Right cardiac atrium (tissue), 5 donors: ENCODE data around the gene FAM167B. TPM values are rescaled to one million over a fixed set of nuclear protein-coding genes. Genes with fewer than 3 reads are reported as not detected.

Experiments
- ATAC-seq, 2 donors: fragments of 200-7000 bp; cut with Tn5 transposase; one replicate each; pipeline versions ENCODE4 v1.8.0 to v1.9.1; 2020; ENCODE audit warnings: moderate library complexity in 2 of 2, mild to moderate bottlenecking in 1 of 2
- DNase-seq, 3 donors: peaks; one replicate each; pipeline ENCODE4 v3.0.0-alpha.2; 2020
- H3K27ac ChIP-seq: one replicate; pipeline ENCODE4 v1.5.1; 2013; ENCODE audit warnings: mild to moderate bottlenecking, low read length, control low read depth, moderate library complexity
- H3K27me3 ChIP-seq: one replicate; pipeline ENCODE4 v1.6.1; 2013; ENCODE audit not compliant: control insufficient read depth, insufficient read depth
- H3K4me1 ChIP-seq: one replicate; pipeline ENCODE4 v1.6.1; 2013; ENCODE audit warnings: low read length; ENCODE audit not compliant: control insufficient read depth, insufficient read depth
- H3K4me3 ChIP-seq: one replicate; pipeline ENCODE4 v1.5.1; 2013; ENCODE audit warnings: low read length, control low read depth
- H3K9me3 ChIP-seq: one replicate; pipeline ENCODE4 v1.6.1; 2013; ENCODE audit warnings: low read length; ENCODE audit not compliant: control insufficient read depth
- WGBS: extraction: QIAGEN DNeasy Blood & Tissue Kit; methylation state at CpG from one replicate; pipeline ENCODE4 v1.1.7; 2013; 5-methylcytosine and 5-hydroxymethylcytosine counted together
- intact Hi-C, 4 donors: fragments of 100-400 bp; cut with DNase I; formaldehyde crosslinking; loops; one replicate each; pipeline versions ENCODE4 v1.11.0 to v1.14.0; 2022 to 2023
- long read RNA-seq, 4 donors: library from polyadenylated mRNA; unstranded; transcript quantifications; one replicate each; pipeline ENCODE4 v2.0.0, GENCODE V29; 2020 to 2021
- polyA plus RNA-seq: library from polyadenylated mRNA; stranded (reverse); fragments of 200-250 nt; gene quantifications from one replicate; pipeline ENCODE4 v1.2.3, GENCODE V29; 2013
- total RNA-seq, 4 donors: library from RNA; stranded (reverse); fragmentation: NEBNext Ultra II Directional; extraction: Animal tissue kit (Norgen Biotek cat#: 25700); gene quantifications; one replicate each; pipeline ENCODE4 v1.2.1, GENCODE V29; 2021
- donor health status: healthy with polysubstance abuse.
- donor health status: DM: no; HTN: yes; CAD: no.
- donor health status: DM: no; HTN: no; CAD: no.
- donor health status: DM: no; HTN: yes; CAD: no; lungs with severe emphysema.
- donor health status: DM: yes; HTN: yes; CAD: no.

FAM167B gene
- total RNA-seq (1 to 10 TPM; 2.0 to 4.4 (median 3.8) TPM), polyA plus RNA-seq (6.5 TPM)
- long read RNA-seq, donor 1, partial matches to known transcripts = 0 of 1 reads
- long read RNA-seq, donor 1, other reads (novel, unspliced or antisense) = 1 of 1 reads
- long read RNA-seq, donor 2, partial matches to known transcripts = 0 of 1 reads
- long read RNA-seq, donor 2, other reads (novel, unspliced or antisense) = 1 of 1 reads
- long read RNA-seq, donor 3, partial matches to known transcripts = 0 of 2 reads
- long read RNA-seq, donor 3, other reads (novel, unspliced or antisense) = 1 of 2 reads
- long read RNA-seq, donor 4, partial matches to known transcripts = 1 of 1 reads
- long read RNA-seq, donor 4, other reads (novel, unspliced or antisense) = 0 of 1 reads

DNA sequence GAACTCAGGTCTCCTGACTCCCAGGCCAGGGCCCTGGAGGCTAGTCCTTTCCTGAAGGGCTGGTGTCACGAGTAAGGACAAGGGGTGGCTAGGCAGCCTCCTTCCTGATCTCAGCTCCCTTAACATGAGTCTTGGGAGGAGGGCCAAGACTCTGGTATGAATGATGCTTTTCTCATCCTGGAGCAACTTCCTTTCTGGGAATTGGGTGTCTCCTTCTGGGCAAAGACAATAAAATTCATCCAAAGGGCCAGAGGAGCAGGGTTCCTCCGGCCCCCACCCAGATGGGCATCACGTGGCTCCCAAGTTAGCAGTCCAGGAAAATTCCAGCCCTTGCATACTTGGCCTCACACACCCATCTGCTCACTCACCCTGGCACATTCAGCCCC is at the start of gene FAM167B:
Gene FAM167B (plus strand): TSS at position 335 of the 386 bp plus-strand sequence. CDS start 200 bp downstream, outside the sequence.
- ATAC-seq (peak; percentile 77 to 82), DNase-seq (peak; percentile 60 to 81 (median 73))
- no peaks in the 10 kb centered on the region for H3K27me3 ChIP-seq
- intact Hi-C loops = loop anchor here in 1 of 4 donors (10.0 kb wide), 1 partner anchor 48 kb away; the partner anchor contains the start of gene HDAC1
- peak within 1 kb of the TSS; percentile 80 for H3K27ac ChIP-seq
- 40% methylated on average over 3 of the region's 3 CpGs for WGBS
- H3K4me1 ChIP-seq = peaks cover 4% of the 10 kb centered on the region
- no peak within 1 kb of the TSS for H3K4me3 ChIP-seq
- no peaks in the 10 kb centered on the region for H3K9me3 ChIP-seq

DNA sequence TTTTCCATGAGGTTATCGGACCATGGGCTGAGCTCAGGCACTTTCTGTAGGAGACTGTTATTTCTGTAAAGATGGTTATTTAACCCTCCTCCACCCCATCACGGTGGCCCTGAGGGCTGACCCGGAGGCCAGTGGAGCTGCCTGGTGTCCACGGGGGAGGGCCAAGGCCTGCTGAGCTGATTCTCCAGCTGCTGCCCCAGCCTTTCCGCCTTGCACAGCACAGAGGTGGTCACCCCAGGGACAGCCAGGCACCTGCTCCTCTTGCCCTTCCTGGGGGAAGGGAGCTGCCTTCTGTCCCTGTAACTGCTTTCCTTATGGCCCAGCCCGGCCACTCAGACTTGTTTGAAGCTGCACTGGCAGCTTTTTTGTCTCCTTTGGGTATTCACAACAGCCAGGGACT is 49.2 kb upstream of the FAM167B start:
- DNase-seq (no peak), ATAC-seq (no peak)
- WGBS = 69% methylated on average over 6 of the region's 6 CpGs
- Histone ChIP-seq H3K27me3 (no peaks in the 10 kb centered on the region), H3K27ac (no peak overlapping the region), H3K4me1 (peaks cover 15% of the 10 kb centered on the region), H3K4me3 (no peak overlapping the region), H3K9me3 (no peaks in the 10 kb centered on the region)
- intact Hi-C loops = no loop called here

DNA sequence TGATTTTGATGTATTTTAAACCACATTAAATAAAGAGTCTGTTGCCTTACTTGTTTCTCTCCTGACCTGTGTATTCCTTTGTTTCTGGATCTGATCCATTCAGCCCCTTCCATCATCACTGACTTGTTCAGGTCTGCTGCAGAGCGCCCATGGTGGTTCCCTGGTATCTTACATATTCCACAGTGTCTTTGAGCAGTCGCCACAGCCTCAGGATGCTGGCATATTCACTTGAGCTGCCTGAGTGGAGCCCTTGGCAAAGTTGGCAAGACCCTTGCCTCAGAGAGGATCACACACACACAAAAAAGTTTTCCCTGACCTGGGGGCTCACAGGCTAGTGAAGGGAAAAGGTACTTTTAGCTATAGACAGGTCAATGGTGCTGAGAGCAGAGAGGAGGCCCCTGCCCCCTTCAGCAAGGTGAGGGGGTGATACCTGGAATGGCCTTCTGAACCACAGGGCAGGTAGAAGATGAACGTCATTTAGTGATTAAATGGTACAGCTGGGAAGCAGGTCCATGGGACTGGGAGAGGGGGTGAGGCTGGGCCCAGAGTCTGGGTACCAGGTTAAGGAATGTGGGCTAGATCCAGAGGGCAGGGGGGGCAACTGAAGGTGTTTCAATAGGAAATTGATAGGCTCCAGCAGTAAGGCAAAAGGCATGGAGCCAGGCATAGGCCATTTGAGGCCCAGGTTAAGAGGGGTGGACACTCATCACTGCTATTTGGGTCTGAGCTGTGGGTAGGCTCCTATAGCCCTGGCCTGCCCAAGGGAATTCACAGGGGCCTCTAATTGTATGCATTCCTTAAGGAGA is 48.6 kb upstream of the FAM167B start:
- Histone ChIP-seq H3K9me3 (no peaks in the 10 kb centered on the region), H3K27me3 (no peaks in the 10 kb centered on the region), H3K27ac (no peak overlapping the region), H3K4me1 (peaks cover 15% of the 10 kb centered on the region), H3K4me3 (no peak overlapping the region)
- ATAC-seq = no peak
- intact Hi-C loops = no loop called here
- peak in 1 of 3 donors; percentile 37 for DNase-seq
- 78% methylated on average over 3 of the region's 3 CpGs for WGBS

DNA sequence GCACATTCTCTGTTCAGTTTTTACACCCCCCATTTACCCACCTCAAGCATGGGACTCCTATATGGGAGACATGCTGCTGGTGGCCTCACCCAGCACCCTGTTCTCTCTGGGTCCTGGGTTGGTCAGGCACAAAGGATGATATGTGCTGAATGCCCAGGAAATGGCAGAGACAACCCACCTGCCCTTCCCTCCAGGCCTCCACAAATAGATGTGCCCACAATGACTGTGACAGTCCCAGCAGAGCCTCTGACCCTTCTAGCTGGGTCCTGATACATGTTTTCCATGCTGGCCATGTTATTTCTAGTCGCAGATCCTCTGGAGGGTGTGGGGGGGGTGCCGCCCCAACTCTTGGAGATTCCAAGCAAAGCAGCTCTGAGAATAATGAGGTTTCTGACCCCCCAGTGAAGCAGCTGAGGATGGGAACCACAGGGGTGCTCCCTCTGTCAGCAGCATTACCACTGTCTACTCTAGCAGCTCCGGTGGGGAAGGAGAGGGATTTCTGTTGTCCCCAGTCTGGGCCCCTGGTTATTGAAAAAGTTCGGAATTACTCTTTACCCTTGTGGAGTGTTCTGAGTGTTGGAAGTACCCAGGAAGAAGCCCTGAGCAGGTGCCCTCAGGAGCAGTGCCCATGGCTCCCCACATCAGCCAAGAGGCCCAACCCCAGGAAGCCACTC is 47.8 kb upstream of the FAM167B start:
- intact Hi-C loops = no loop called here
- Histone ChIP-seq H3K27me3 (no peaks in the 10 kb centered on the region), H3K4me3 (no peak overlapping the region), H3K27ac (peak overlapping the region; percentile 25), H3K4me1 (peaks cover 15% of the 10 kb centered on the region), H3K9me3 (no peaks in the 10 kb centered on the region)
- no peak for ATAC-seq
- DNase-seq = peak in 1 of 3 donors; percentile 27
- WGBS = 54% methylated on average over 4 of the region's 4 CpGs

DNA sequence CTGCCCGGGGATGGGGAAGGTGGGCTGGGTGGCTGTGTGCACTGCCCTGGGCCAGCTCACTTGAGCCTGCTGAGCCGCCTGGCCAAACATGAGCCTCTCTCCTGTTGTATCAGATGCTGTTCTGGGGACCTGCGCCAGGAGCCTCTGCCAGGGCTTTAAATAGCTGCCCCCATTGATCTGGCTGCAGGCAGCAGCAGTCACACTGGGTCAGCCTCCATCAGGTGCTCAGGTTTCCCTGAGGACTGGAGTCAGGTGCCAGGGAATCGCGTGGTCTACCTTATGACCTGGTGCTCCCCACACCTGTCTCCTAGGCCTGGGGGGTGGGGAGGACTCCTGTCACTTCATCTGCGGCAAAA is 47.3 kb upstream of the FAM167B start:
- Histone ChIP-seq H3K4me3 (peak overlapping the region; percentile 41), H3K27ac (peak overlapping the region; percentile 49), H3K9me3 (no peaks in the 10 kb centered on the region), H3K4me1 (peaks cover 15% of the 10 kb centered on the region), H3K27me3 (no peaks in the 10 kb centered on the region)
- ATAC-seq (peak; percentile 42 to 51), DNase-seq (peak; percentile 67 to 88 (median 86))
- 36% methylated on average over 6 of the region's 6 CpGs for WGBS
- intact Hi-C loops = no loop called here

DNA sequence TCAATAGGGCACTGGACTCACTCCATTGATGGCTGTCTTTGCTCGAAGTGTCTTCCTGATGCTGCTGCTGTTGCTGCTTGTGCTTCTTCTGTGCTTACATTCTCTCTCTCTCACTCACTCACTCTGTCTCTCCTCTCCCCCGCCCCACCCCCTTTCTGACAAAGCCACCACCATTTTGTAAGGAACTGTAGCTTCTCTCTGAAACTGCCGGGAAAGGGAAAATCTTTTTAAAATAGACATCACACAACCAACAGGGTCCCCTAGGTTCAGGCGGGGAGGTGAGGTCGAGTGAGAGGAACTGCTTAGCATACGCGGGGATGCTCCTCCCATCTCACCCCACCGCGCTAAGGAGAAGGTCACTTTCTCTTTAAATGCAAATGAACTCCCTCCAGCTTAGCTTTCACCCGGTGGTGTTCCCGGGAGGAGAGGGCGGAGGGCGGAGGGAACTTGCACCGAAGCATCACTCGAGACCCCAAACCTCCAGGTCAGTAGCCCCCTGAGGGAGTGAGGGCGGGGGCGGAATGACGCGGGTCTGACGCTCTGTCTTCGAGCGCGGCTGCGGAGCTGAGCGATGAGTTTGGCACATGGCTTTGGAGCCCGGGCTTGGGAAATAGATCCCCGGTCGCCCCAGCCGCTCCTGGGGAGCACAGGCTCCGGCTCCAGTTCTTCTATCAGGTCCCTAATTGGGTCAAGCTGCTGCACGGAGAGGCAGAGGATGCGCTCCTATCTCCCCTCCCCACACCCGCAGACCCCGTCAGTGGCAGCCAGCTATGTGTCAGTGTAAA is 46.6 kb upstream of the FAM167B start, which contains the start of gene CCDC28B:
Gene CCDC28B (plus strand): TSS at position 370 of the 785 bp plus-strand sequence. CDS start 1,341 bp downstream, outside the sequence.
- DNase-seq (peak; percentile 82 to 90 (median 89)), ATAC-seq (peak; percentile 54 to 58)
- H3K4me1 ChIP-seq = peaks cover 15% of the 10 kb centered on the region
- intact Hi-C loops = no loop called here
- H3K4me3 ChIP-seq = peak within 1 kb of the TSS; percentile 41
- H3K9me3 ChIP-seq = no peaks in the 10 kb centered on the region
- WGBS = under 1% methylated on average over 34 of the region's 34 CpGs
- H3K27ac ChIP-seq = peak within 1 kb of the TSS; percentile 49
- H3K27me3 ChIP-seq = no peaks in the 10 kb centered on the region

DNA sequence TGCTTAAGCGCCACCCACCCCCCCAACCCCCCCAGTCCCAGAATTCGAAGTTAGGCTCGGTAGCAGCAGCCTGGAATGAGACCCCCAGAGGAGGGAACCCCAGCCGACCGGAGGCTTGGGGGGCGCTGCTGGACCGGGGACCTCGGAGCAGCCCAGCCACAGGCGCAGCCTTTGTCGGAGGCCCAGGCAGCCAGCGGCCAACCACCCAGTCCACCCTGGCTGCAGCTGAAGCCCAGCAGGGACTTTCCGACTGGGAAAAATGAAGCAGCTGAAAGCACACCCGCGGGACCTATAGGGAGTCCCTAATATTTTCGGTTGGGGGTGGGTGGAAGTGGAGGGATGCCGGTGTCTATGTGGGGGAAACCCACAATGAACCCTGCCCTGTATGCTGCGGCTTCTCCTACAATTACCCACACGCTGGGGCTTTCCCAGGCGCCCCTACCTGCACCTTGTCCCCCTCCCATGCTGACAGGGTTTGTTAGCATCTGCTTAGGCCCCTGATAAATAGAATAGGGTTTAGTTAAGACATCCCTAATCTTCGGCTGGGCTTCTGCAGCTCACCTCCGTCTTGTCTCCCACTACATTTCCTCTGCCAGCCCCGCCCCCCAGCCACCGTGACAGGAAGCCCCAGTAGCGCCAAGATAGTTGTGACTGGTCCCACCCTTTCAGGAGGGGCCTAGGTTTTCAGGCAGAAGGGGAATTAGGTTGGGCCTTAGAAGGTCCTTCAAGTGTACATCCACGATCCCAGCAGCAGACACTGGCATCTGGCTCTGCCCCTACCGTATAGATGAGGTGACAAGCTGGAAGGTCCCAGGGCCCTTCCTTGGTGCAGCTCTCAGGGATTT is 45.8 kb upstream of the FAM167B start:
- H3K27me3 ChIP-seq = no peaks in the 10 kb centered on the region
- 1% methylated on average over 26 of the region's 26 CpGs for WGBS
- H3K4me1 ChIP-seq = peaks cover 14% of the 10 kb centered on the region
- intact Hi-C loops = no loop called here
- no peaks in the 10 kb centered on the region for H3K9me3 ChIP-seq
- DNase-seq (peak; percentile 82 to 92 (median 90)), ATAC-seq (peak; percentile 51 to 61)
- H3K4me3 ChIP-seq = peak overlapping the region; percentile 41
- peak overlapping the region; percentile 49 for H3K27ac ChIP-seq

DNA sequence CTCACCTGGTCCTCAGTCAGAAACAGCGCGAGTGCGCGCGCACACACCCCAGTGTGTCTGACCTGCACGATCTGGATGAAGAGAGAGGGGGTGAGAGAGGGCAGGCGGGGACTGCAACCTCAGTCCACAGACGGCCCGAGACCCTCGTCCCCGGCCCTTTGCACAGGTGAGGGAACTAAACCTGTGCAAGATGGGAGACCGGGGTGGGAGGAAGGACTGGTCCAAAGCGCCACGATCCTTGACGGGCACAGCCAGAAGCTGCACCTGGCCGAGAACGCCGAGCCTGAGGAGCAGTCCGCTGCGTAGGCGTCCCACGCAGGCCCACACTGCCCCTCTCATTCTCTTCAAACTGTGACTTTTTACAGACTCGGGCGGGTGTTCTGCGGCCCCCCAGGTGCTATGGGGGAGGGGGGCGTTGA is 42.1 kb upstream of the FAM167B start:
- 28% methylated on average over 26 of the region's 26 CpGs for WGBS
- ATAC-seq (no peak), DNase-seq (peak in 1 of 3 donors; percentile 51)
- H3K27me3 ChIP-seq = no peaks in the 10 kb centered on the region
- H3K4me1 ChIP-seq = peaks cover 13% of the 10 kb centered on the region
- peak overlapping the region; percentile 59 for H3K4me3 ChIP-seq
- no peaks in the 10 kb centered on the region for H3K9me3 ChIP-seq
- intact Hi-C loops = no loop called here
- no peak overlapping the region for H3K27ac ChIP-seq

DNA sequence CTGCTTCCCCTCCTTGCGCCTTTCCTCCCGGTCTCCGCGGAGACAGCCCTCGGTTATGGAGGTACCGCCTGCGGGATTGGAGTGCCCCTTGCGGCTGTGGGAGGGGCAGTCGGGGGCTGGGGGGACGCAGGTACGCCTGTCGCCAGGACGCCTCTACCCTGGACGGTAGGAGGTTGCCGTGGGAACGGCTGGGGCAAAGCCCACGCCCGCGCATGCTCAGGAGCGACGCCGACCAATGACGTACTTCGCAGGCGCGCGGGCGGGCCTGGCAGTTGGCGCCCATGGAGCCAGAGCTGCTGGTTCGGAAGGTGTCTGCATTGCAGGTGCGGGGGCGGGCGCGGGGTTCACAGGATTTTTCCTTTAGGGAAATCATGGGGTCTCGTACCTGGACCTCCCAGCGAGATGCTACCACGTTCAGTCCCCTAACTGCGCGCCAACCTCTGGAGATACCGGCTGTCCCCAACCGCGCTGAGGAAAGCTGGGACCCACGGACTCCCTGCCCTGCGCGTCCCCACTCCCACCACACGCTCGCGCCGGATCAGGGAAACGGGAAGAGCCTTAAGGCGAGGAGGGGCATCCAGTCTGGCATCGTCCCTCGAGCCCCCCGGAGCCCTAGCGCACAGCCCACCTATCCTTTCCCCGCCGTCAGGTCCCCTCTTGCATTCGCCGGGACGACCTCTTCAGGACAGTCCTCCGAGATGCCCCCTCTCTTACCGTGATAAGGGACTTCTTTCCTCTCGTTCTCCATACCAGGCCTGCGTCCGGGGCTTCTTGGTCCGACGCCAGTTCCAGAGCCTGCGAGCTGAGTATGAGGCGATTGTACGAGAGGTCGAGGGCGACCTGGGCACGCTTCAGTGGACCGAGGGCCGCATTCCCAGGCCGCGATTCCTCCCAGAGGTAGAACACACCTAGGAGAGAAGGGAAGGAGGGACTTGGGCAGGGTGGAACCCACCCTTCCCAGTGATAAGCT is 41.3 kb upstream of the FAM167B start, which contains the start of gene IQCC:
Gene IQCC (plus strand): TSS at position 271 of the 970 bp plus-strand sequence. CDS start 11 bp downstream, at position 282.
- peak; percentile 88 to 95 (median 95) for DNase-seq
- H3K27me3 ChIP-seq = no peaks in the 10 kb centered on the region
- peak; percentile 77 to 79 for ATAC-seq
- H3K4me3 ChIP-seq = peak within 1 kb of the TSS; percentile 59
- H3K4me1 ChIP-seq = peaks cover 13% of the 10 kb centered on the region
- 1% methylated on average over 77 of the region's 77 CpGs for WGBS
- no peaks in the 10 kb centered on the region for H3K9me3 ChIP-seq
- intact Hi-C loops = no loop called here
- H3K27ac ChIP-seq = no peak within 1 kb of the TSS
